Activated T-cell treated with anti-CD3 and anti-CD28 coated beads for 4 hours (primary cell): Measurements from ENCODE around the gene QRFP.
A peak's percentile ranks its signal among the peaks of the same experiment; 100 is the strongest.
"Not testable (repeated sequence)": the region's sequence is repeated elsewhere in the genome, so short reads cannot be mapped to it uniquely, and the experiment has no call there.

ENCODE experiments used
- DNase-seq: peaks from one replicate; pipeline ENCODE4 v3.0.0-alpha.2; 2020

The QRFP gene

GRCh38 chr9:130871395-130872062, 25.1 kb downstream of the QRFP start:
- no peak for DNase-seq

- no peak for DNase-seq
These were observed 25.9 kb downstream of the QRFP start for GRCh38 chr9:130870491-130871381.

DNA sequence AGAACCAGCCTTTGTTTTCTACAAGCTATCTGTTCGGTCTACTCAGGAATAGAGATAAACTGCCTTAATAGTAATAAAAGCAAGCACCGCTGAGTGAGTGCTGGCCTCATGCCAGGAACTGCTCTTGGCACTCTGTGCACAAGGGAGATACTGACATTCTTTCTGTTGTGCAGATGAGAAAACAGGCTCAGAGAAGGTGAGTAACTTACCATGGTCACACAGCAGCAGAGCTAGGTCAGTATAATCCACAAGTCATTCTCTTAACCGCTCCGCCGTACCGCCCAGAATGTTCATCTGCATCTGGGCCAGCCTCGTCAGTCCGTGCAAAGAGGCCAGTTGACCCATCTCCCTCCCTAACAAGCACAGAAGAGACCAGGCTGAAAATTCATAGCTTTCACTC, 27.4 kb downstream of the QRFP start:
- DNase-seq, result no peak

- DNase-seq, result no peak
These were observed 28.4 kb downstream of the QRFP start for GRCh38 chr9:130868230-130868629.

DNA sequence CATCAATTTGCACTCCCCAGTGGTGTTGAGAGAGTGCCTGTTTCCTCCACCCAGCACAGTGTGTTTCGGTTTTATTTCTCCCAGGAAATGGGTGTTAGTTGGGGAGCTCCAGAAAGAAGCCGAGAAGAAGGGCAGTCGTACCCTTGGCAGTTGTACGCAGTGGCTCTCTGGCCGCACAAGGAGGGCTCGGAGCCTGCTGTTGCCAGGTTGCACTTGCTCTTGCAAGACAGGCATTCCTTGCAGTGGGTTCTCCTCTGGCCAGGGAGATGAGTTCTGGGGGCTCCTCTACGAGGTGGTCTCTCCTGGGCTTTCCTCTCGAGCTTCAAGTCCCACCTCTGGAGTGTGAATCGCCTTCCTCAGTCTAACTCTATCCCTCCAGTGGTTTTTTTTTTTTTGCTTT, 29.1 kb downstream of the QRFP start:
- no peak for DNase-seq

DNA sequence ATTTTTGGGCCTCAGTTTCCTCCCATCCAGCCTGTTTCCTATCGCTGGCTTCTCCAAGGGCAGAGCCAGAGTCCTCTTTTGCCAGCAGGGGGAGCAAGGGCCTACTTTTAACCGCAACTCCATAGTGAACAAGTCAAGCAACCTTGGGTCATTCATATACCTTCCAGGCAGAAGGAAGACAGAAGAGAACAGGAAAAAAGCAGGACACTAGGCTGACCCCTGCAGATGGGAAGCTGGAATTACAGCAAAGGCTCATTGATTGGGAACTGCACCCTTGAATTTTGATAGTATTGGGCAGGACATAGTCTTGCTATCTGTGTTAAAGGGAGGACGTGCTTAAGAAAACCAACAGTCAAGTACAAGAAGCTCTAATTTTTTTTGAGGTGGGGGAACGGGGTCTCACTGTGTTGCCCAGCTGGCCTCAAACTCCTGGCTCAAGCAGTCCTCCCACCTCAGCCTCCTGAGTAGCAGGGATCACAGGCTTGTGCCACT, 30.1 kb downstream of the QRFP start:
- peak; percentile 27 for DNase-seq

DNA sequence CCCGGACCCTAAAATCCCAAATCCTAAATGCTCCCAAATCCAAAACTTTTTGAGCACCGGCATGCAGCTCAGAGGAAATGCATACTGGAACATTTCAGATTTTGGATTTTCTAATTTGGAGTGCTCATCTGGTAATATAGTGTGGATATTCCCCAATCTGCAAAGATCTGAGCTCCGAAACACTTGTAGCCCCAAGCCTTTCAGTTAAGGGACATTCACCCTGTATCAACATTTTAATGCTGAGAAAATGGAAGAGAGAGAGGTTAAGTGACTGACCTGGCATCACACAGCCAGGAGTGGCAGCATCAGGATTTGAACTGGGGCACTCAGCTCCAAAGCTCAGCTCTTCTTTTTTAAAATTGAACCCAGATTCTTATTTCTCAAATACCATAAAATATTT, 30.7 kb downstream of the QRFP start:
- DNase-seq, result no peak

- DNase-seq, result no peak
These were observed 32.1 kb downstream of the QRFP start for GRCh38 chr9:130864541-130864940.

DNA sequence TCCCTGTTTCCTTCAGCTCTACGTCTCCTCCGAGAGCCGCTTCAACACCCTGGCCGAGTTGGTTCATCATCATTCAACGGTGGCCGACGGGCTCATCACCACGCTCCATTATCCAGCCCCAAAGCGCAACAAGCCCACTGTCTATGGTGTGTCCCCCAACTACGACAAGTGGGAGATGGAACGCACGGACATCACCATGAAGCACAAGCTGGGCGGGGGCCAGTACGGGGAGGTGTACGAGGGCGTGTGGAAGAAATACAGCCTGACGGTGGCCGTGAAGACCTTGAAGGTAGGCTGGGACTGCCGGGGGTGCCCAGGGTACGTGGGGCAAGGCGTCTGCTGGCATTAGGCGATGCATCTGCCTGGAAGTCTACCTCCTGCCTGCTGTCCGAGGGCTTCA, 33.9 kb downstream of the QRFP start:
- no peak for DNase-seq

GRCh38 chr9:130862217-130862616, 34.4 kb downstream of the QRFP start:
- no peak for DNase-seq

- DNase-seq, result no peak
These were observed 35.0 kb downstream of the QRFP start for GRCh38 chr9:130861372-130862180.

DNA sequence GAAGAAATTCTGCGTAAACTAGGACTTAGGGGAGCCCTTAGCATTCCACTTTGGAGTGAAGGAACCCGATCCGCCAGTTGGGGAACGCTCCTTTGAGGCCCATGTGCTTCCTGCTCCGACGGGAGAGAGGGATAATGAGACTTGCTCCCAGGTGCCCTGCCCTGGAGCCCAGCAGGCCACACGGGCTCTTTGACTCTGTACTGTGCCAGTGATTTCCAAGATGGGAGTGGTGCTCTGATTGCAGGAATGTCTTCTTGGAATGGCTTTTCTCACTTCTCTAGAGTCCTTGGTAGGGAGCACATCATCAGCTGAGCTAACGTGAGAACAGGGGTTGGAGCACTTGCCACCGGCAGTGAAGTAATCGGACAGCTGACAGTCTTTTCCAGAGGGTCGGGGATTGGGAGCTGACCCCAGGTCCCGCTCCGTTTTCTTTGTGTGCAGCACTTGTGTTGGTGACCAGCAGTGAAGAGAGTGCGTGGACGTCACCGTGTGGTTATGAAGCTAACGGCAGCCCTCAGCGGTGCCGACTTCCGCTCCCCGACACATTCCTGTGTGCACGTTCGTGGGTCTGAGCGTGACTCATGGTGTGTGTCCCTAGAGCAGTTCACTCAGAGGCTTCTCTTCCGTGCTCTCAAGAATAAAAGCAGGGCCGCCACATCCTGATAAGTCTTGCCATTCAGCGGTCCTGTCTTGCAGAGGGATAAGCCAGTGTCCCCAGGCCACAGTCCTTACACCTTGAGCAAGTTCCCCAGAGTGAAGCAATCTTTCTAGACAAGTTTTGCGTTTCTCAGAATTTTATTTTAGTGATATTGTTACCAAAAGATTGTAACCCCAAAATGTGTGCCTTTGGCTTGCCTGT, 35.9 kb downstream of the QRFP start:
- no peak for DNase-seq

- DNase-seq, result no peak
These were observed 37.6 kb downstream of the QRFP start for GRCh38 chr9:130858739-130859705.

GRCh38 chr9:130857864-130858738, 38.5 kb downstream of the QRFP start:
- no peak for DNase-seq

- no peak for DNase-seq
These were observed 40.1 kb downstream of the QRFP start for GRCh38 chr9:130856474-130856873.

DNA sequence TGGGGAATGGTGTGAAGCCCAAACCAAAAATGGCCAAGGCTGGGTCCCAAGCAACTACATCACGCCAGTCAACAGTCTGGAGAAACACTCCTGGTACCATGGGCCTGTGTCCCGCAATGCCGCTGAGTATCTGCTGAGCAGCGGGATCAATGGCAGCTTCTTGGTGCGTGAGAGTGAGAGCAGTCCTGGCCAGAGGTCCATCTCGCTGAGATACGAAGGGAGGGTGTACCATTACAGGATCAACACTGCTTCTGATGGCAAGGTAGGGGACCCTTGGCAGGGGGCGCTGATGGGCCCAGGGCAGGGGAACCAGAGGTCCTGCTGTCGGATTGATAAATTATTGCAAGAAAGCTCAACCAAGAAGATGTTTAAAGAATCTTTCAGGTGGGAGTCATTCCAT, 41.8 kb downstream of the QRFP start:
- no peak for DNase-seq

GRCh38 chr9:130854092-130854491, 42.5 kb downstream of the QRFP start:
- no peak for DNase-seq

DNA sequence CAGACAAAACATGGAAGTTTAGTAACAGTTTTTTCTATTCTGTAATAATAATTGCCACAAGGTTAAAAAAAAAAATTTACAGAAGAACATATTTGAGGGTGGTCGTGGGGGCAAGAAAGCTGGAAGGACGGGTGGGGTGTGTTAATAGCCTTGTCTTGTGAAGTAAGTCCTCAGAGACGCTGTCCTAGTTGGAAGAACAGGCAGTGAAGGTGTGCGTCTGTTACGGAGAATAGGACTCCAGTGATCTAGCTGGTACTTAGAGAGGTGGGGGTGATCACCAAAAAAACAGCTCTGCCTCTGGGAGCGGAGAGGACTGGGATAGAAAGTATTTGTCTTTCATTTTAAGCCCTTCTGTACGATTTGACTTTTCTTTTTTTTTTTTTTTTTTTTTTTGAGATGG, 43.8 kb downstream of the QRFP start:
- DNase-seq, result no peak

- DNase-seq, result no peak
These were observed 47.3 kb downstream of the QRFP start for GRCh38 chr9:130849356-130849755.

DNA sequence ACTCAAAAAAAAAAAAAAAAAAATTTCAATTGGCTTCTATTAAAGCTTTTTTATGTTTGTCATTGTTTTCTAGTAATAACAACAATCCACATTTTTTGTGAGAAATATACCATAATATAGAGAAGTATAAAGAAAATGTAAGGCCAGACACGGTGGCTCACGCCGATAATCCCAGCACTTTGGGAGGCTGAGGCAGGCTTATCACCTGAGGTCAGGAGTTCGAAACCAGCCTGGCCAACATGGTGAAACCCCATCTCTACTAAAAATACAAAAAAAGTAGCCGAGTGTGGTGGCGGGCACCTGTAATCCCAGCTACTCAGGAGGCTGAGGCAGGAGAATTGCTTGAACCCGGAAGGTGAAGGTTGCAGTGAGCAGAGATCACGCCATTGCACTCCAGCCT, 48.1 kb downstream of the QRFP start:
- DNase-seq, result not testable (repeated sequence)
